CD14-positive monocyte (primary cell): Measurements from ENCODE around the gene C22orf39. TPM values are rescaled to one million over a fixed set of nuclear protein-coding genes. Genes with fewer than 3 reads are reported as not detected.
A peak's percentile ranks its signal among the peaks of the same experiment; 100 is the strongest.

ENCODE experiments used
- DNase-seq, 3 donors: peaks; one replicate each; pipeline ENCODE4 v3.0.0-alpha.2; 2011 to 2022
- H2AFZ ChIP-seq: 2 replicates; pipeline ENCODE4 v1.6.0; 2012; ENCODE audit warnings: mild to moderate bottlenecking, low read depth, low read length, inconsistent platforms; ENCODE audit not compliant: insufficient read depth, poor library complexity, severe bottlenecking
- H3K27ac ChIP-seq, 2 donors: 1 replicate in 1 of 2; 2 replicates in 1 of 2; pipeline ENCODE4 v1.5.1; 2012 to 2013; ENCODE audit warnings: low read length in 2 of 2, control low read depth in 1 of 2, inconsistent platforms in 1 of 2, low read depth in 1 of 2, mild to moderate bottlenecking in 1 of 2
- H3K27me3 ChIP-seq, 2 donors: one replicate each; pipeline versions ENCODE4 v1.6.0 to v1.6.1; 2011 to 2013; ENCODE audit warnings: low read length in 2 of 2; ENCODE audit not compliant: control insufficient read depth in 2 of 2, insufficient read depth in 2 of 2
- H3K36me3 ChIP-seq, 2 donors: replicated peaks in 1 of 2; 1 replicate in 1 of 2; 2 replicates in 1 of 2; pipeline versions ENCODE4 v1.5.1 to v1.6.1; 2012 to 2013; ENCODE audit warnings: low read length in 2 of 2, control low read depth in 1 of 2, inconsistent platforms in 1 of 2, mild to moderate bottlenecking in 1 of 2; ENCODE audit not compliant: insufficient read depth in 2 of 2, control insufficient read depth in 1 of 2
- H3K4me1 ChIP-seq, 2 donors: 1 replicate in 1 of 2; 2 replicates in 1 of 2; pipeline versions ENCODE4 v1.5.1 to v1.6.1; 2012 to 2013; ENCODE audit warnings: low read length in 2 of 2, control low read depth in 1 of 2, inconsistent platforms in 1 of 2, mild to moderate bottlenecking in 1 of 2, moderate library complexity in 1 of 2; ENCODE audit not compliant: insufficient read depth in 2 of 2, control insufficient read depth in 1 of 2
- H3K4me2 ChIP-seq: replicated peaks from 2 replicates; pipeline ENCODE3; 2012; ENCODE audit warnings: low read length, moderate library complexity, mild to moderate bottlenecking; ENCODE audit not compliant: poor library complexity, severe bottlenecking; ENCODE audit errors: extremely low read depth
- H3K4me3 ChIP-seq, 3 experiments: fragments of 200-600 bp in 1 of 3; sonication (generic) in 1 of 3; replicated peaks in 1 of 3; 1 replicate in 2 of 3; 2 replicates in 1 of 3; pipeline ENCODE4 v1.5.1; 2011 to 2013; ENCODE audit warnings: low read length in 3 of 3, mild to moderate bottlenecking in 3 of 3, control low read depth in 2 of 3, low read depth in 2 of 3, inconsistent platforms in 1 of 3, moderate library complexity in 1 of 3
- H3K79me2 ChIP-seq: 2 replicates; pipeline ENCODE4 v1.6.0; 2012; ENCODE audit warnings: mild to moderate bottlenecking, control low read depth, inconsistent platforms, low read length, moderate library complexity; ENCODE audit not compliant: insufficient read depth
- H3K9ac ChIP-seq: 2 replicates; pipeline ENCODE4 v1.6.0; 2017; ENCODE audit warnings: low read length, mild to moderate bottlenecking; ENCODE audit not compliant: insufficient read depth, poor library complexity, severe bottlenecking
- H3K9me3 ChIP-seq, 2 donors: replicated peaks in 1 of 2; 1 replicate in 1 of 2; 2 replicates in 1 of 2; pipeline versions ENCODE4 v1.5.1 to v1.6.1; 2012 to 2013; ENCODE audit warnings: low read length in 2 of 2, control low read depth in 1 of 2; ENCODE audit not compliant: control insufficient read depth in 1 of 2, insufficient read depth in 1 of 2
- H4K20me1 ChIP-seq: 2 replicates; pipeline ENCODE4 v1.6.0; 2012; ENCODE audit warnings: mild to moderate bottlenecking, low read length, control low read depth, moderate library complexity; ENCODE audit not compliant: insufficient read depth
- H3K27ac Mint-ChIP-seq, 7 donors: one replicate each; pipeline ENCODE4 v1.8.0; 2020; ENCODE audit warnings: mild to moderate bottlenecking in 7 of 7, mixed read lengths in 7 of 7, moderate library complexity in 6 of 7, inconsistent platforms in 2 of 7
- H3K27me3 Mint-ChIP-seq, 3 donors: one replicate each; pipeline ENCODE4 v1.8.0; 2021 to 2022; ENCODE audit warnings: low read depth in 3 of 3, mild to moderate bottlenecking in 3 of 3, mixed read lengths in 3 of 3, moderate library complexity in 3 of 3, inconsistent platforms in 1 of 3
- H3K36me3 Mint-ChIP-seq, 2 donors: one replicate each; pipeline ENCODE4 v1.8.0; 2020; ENCODE audit warnings: mixed read lengths in 2 of 2, inconsistent platforms in 1 of 2, mild to moderate bottlenecking in 1 of 2
- H3K4me1 Mint-ChIP-seq: one replicate; pipeline ENCODE4 v1.8.0; 2020; ENCODE audit warnings: mild to moderate bottlenecking, mixed read lengths
- H3K4me3 Mint-ChIP-seq, 2 donors: one replicate each; pipeline ENCODE4 v1.8.0; 2020; ENCODE audit warnings: mild to moderate bottlenecking in 2 of 2, mixed read lengths in 2 of 2, moderate library complexity in 1 of 2
- H3K9me3 Mint-ChIP-seq, 7 donors: one replicate each; pipeline ENCODE4 v1.8.0; 2020 to 2022; ENCODE audit warnings: mixed read lengths in 7 of 7, mild to moderate bottlenecking in 6 of 7, moderate library complexity in 6 of 7, inconsistent platforms in 2 of 7
- WGBS: methylation state at CpG from one replicate; pipeline ENCODE4 v1.1.5; 2013; ENCODE audit warnings: missing lambda C conversion rate; ENCODE audit not compliant: insufficient coverage; 5-methylcytosine and 5-hydroxymethylcytosine counted together
- intact Hi-C, 2 donors: fragments of 100-400 bp; cut with micrococcal nuclease; formaldehyde crosslinking; loops; one replicate each; pipeline versions ENCODE4 v1.15.0 to v1.15.1; 2023
- polyA plus RNA-seq, 3 donors: library from polyadenylated mRNA; depleted of rRNA in 1 of 3; unstranded in 2 of 3; stranded (reverse) in 1 of 3; fragments of 300-500 nt in 2 of 3; fragments of >200 nt in 1 of 3; fragmentation: Illumina TruSeq in 2 of 3; gene quantifications; 1 replicate in 2 of 3; 2 replicates in 1 of 3; pipeline ENCODE4 v1.2.3, GENCODE V29; 2012 to 2021
- TF ChIP-seq, protein P1 (sequence below): fragments of 200-600 bp; IDR thresholded peaks from one replicate; pipeline ENCODE4 v1.8.0; 2022; ENCODE audit warnings: antibody characterized with exemption, mild to moderate bottlenecking

Gene C22orf39
- polyA plus RNA-seq, 3 donors: 21.2 to 40.3 (median 38.4) TPM

- Histone ChIP-seq H2AFZ (no peak overlapping the region), H3K4me2 (no peak overlapping the region), H3K4me3 (no peak overlapping the region), H3K27me3 (no peaks in the 10 kb centered on the region), H3K27ac (no peak overlapping the region), H3K9me3 (no peaks in the 10 kb centered on the region), H4K20me1 (no peaks in the 10 kb centered on the region), H3K9ac (no peak overlapping the region), H3K36me3 (peaks cover 81 to 100% of the 10 kb centered on the region in 2 donors), H3K4me1 (no peaks in the 10 kb centered on the region), H3K79me2 (no peaks in the 10 kb centered on the region)
- H3K36me3 Mint-ChIP-seq: peaks cover 86 to 95% of the 10 kb centered on the region in 2 donors
- no peak for DNase-seq
- intact Hi-C loops: no loop called here
- no peak overlapping the region for H3K4me3 Mint-ChIP-seq
- peaks cover 0 to 2% (median 0%) of the 10 kb centered on the region in 3 donors for H3K27me3 Mint-ChIP-seq
- H3K27ac Mint-ChIP-seq: peak overlapping the region in 1 of 7 donors; percentile 6
- WGBS: 100% methylated on average over 3 of the region's 3 CpGs
- TF ChIP-seq, protein P1, sequence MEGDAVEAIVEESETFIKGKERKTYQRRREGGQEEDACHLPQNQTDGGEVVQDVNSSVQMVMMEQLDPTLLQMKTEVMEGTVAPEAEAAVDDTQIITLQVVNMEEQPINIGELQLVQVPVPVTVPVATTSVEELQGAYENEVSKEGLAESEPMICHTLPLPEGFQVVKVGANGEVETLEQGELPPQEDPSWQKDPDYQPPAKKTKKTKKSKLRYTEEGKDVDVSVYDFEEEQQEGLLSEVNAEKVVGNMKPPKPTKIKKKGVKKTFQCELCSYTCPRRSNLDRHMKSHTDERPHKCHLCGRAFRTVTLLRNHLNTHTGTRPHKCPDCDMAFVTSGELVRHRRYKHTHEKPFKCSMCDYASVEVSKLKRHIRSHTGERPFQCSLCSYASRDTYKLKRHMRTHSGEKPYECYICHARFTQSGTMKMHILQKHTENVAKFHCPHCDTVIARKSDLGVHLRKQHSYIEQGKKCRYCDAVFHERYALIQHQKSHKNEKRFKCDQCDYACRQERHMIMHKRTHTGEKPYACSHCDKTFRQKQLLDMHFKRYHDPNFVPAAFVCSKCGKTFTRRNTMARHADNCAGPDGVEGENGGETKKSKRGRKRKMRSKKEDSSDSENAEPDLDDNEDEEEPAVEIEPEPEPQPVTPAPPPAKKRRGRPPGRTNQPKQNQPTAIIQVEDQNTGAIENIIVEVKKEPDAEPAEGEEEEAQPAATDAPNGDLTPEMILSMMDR: no peak
- no peaks in the 10 kb centered on the region for H3K9me3 Mint-ChIP-seq
- H3K4me1 Mint-ChIP-seq: no peaks in the 10 kb centered on the region
Measured at GRCh38 chr22:19397734-19398104, 49.8 kb downstream of the C22orf39 start.

DNA sequence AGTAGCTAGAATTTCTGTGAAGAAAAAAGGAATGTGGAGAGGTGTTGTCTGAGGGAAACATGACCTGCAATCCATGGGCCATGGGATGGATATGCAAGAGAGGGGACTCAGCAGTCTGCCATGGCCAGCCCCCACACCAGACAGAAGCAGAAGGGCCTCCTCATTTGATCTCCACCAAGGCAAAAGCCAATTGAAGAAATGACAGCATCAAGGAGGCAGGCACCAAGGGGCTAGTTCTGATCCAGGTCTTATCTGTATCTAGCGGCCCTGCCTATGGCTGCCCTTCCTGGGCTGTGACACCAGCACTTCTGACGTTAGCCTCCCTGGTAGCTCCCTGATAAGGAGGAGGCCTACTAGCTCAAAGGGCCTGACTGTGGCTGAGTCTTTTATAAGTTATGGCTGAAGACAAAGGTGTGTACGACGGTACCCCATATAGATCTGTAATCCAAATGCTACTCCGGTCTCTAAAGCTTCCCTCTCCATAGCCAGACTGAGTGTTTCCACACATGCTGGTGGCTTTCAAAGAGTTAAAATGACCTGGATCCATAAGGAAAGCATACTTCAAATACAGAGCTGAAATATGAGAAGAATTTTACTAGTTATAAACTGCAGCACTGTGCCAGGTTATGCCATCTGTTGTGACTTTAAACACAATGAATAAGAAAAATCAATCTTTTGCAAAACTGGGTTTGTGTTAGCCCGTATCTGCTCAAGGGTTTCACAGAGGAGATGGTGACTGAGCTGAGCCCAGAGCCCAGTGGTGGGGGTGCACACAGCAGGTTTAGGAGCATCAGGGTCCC is 50.4 kb downstream of the C22orf39 start:
- no peak overlapping the region for H2AFZ ChIP-seq
- WGBS: 100% methylated on average over 2 of the region's 6 CpGs

More for the DNA sequence above, 50.4 kb downstream of the C22orf39 start:
- Histone ChIP-seq H3K9me3 (no peaks in the 10 kb centered on the region), H3K4me3 (no peak overlapping the region), H3K4me1 (no peaks in the 10 kb centered on the region), H3K79me2 (no peaks in the 10 kb centered on the region), H3K27ac (no peak overlapping the region), H3K36me3 (peaks cover 87 to 100% of the 10 kb centered on the region in 2 donors), H4K20me1 (no peaks in the 10 kb centered on the region), H3K27me3 (no peaks in the 10 kb centered on the region), H3K9ac (no peak overlapping the region), H3K4me2 (no peak overlapping the region)
- no peak for DNase-seq
- peaks cover 87 to 95% of the 10 kb centered on the region in 2 donors for H3K36me3 Mint-ChIP-seq
- peaks cover 0 to 2% (median 0%) of the 10 kb centered on the region in 3 donors for H3K27me3 Mint-ChIP-seq
- TF ChIP-seq, protein P1: no peak
- H3K4me1 Mint-ChIP-seq: no peaks in the 10 kb centered on the region
- intact Hi-C loops: no loop called here
- no peak overlapping the region for H3K4me3 Mint-ChIP-seq
- H3K27ac Mint-ChIP-seq: peak overlapping the region in 1 of 7 donors; percentile 6
- no peaks in the 10 kb centered on the region for H3K9me3 Mint-ChIP-seq
